Fibroblast of skin of scalp (primary cell): ENCODE data around the gene STYXL1.
A peak's percentile ranks its signal among the peaks of the same experiment; 100 is the strongest.

Experiments
- DNase-seq: peaks from one replicate; pipeline ENCODE4 v3.0.0-alpha.2; 2013

The STYXL1 gene

DNA sequence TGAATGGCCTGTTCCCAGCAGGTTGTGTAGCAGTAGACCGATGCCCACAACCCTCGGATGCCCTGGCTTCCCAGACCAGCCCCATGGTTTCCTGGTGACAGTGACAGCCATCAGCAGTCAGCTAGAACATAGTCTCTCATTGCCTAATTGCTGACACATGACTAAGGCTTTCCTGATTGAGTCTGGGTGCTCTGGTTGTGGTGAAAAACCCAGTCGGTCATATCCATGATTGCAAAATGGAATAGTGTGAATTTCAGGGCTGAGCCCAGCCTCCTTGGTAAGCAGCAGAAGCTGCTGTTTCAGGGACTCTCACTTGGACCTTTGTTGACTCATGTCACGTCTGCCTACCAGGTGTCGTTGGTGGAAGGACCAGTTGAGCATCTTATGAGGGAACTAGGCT, 96.3 kb downstream of the STYXL1 start:
- DNase-seq: peak; percentile 61

DNA sequence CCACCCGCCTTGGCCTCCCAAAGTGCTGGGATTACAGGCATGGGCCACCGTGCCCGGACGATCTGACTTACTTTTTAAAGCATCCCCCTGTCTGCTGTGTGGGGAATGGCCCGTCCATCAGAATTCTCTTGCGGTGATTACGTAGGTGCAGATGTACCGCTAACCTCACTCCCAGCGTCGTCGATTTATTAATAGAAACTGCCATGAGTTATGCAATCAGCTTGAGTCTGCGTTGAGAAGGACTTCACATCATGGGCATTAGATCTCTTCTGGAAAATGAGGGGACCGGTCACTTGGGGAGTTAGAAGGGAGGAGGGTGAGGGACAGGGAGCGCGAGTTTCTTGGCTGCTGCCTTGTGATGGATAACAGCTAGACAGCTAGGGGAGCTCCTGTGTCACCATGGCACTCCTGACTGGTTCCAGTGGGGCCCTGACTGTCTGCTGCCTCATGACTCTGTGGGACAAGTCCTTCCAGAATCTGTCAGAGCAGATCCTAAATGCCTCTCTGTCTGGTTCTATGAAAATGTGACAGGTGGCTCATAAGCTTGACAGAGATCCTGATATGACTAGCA, 97.6 kb downstream of the STYXL1 start:
- no peak for DNase-seq

DNA sequence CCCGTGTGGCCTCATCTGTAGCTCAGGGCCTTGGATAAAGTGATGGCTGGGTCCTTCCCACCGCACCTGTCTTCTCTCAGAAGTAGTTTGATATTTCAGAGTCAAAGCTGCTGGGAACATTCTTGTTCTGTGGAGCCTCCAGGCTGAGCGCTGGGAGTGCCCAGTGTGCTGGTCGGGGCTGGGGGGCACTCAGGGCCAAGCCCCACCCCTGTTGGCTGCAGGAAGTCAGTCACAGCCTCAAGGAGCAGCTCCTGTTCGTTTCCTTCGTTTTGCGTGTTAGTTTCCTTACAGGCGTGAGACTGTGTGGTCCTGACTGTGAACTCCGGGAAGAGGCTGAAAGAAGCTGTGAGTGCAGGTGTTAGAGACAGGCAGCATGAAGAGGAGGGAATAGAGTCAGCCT, 99.6 kb downstream of the STYXL1 start:
- no peak for DNase-seq
